Stimulated activated CD4-positive, alpha-beta T cell treated with anti-CD3 and anti-CD28 coated beads, Interleukin-1b, Interleukin-23, amount 100 ng/mL, for 1 hour (primary cell): ENCODE measurements around the gene TRAPPC2L.
"Not testable (repeated sequence)": the region's sequence is repeated elsewhere in the genome, so short reads cannot be mapped to it uniquely, and the experiment has no call there.

Experiments used
- DNase-seq, 2 donors: peaks; one replicate each; pipeline ENCODE4 v3.0.0-alpha.2; 2020; ENCODE audit warnings: low read depth in 2 of 2

TRAPPC2L gene

GRCh38 chr16:88818575-88818874 is 38.4 kb upstream of the TRAPPC2L start:
- DNase-seq: no peak

DNA sequence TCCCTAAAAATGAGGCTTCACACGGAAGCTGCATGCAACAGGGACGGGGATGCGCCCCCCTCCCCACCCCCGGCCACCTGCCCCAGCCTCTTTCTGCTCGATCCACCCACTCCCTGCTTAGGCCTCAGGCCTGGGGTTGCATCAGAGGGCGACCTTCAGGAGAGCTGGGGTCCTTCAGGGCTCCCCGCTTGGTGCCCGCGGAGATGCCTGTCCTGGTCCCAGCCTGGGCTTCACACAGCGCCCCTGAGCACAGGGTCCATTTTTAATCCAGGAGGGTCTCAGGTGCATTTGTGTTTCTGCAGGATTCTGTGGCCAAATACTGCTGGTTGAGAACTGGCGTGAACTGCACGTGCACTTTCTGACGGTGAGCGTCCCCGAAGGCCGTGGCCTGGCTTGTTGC is 37.8 kb upstream of the TRAPPC2L start:
- DNase-seq: no peak

DNA sequence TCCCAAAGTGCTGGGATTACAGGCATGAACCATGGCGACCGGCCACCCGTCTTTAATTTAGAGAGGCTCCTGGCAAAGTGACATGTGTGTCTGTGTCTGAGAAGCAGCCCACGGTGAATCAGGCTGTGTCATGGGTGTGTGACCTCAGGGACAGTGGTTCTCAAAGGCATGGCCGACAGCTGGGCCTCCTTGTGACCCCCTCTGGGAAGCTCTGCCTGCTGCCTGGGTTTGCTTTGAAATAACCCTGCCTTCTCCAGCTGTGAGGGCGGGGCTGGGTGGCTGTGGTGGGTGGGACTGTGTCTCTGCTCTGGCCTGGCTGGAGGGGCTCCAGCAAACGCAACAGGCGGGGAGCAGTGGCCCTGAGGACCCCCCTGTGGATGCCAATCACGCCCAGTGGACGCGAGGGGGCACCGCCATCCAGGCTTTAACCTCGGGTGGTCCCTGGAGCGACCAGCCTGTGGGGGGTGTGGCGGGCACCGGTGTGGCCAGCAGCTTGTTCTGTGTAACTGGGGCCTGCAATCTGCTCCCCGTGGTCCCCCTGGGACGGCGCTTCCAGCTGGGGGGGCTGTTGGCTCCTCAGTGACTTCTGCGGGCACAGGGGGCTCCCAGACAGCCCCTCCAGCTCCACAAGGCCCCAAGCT is 36.4 kb upstream of the TRAPPC2L start:
- DNase-seq: no peak

GRCh38 chr16:88821168-88821850 is 35.6 kb upstream of the TRAPPC2L start:
- DNase-seq: no peak

- no peak for DNase-seq
These were observed 34.5 kb upstream of the TRAPPC2L start for GRCh38 chr16:88822281-88823040.

- not testable (repeated sequence) for DNase-seq
These were observed 33.3 kb upstream of the TRAPPC2L start for GRCh38 chr16:88823646-88824045.

- DNase-seq: no peak
These were observed 32.5 kb upstream of the TRAPPC2L start for GRCh38 chr16:88824256-88825077.

- DNase-seq: no peak
These were observed 31.8 kb upstream of the TRAPPC2L start for GRCh38 chr16:88825146-88825545.

DNA sequence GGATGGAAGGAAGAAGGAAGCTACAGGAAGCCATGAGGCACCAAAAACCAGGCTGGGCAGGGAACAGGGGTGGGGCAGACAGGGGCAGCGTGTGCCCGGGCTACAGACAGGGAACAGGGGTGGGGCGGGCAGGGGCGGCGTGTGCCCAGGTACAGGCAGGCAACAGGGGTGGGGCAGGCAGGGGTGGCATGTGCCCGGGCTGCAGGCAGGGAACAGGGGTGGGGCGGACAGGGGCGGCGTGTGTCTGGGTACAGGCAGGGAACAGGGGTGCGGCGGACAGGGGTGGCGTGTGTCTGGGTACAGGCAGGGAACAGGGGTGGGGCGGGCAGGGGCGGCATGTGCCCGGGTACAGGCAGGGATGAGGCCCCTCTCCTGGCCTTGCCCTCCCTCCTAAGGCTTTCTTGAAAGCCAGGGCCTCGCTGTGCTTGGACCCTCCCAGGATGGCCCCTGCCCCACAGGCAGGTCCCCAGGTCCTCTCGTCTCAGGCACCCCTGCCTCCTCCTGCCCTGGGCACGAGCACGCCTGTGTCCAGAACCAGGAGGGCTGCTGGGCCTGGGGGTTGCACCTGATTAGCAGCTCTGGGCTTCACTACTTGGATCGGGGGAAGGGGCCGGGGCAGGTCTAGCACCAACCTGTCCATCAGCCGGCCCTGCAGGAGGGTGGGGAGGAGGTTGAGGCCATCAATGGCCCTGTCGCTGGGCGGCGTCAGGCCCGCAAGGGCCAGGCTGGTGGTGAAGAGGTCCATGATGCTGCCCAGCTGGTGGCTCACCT is 30.7 kb upstream of the TRAPPC2L start:
- DNase-seq: no peak

DNA sequence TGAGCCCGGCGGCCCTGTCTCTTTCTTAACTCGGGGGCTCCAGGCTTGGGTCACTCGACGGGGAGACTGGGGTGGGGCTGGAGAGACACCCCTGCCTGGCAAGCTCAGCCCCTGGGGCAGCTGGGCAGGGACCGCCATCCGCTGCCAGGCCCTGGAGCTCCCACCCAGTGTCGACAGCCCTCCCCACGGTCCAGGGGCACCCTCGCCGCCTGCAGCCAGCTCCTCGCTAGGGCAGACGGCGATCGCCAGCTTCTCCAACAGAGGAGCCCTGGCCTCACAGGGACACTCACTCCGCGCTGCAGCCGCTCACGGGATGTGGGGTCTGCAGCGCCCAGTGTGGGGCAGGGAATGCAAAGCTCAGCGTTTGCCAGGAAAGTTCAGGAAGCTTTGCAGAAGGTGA is 29.2 kb upstream of the TRAPPC2L start:
- DNase-seq: no peak

DNA sequence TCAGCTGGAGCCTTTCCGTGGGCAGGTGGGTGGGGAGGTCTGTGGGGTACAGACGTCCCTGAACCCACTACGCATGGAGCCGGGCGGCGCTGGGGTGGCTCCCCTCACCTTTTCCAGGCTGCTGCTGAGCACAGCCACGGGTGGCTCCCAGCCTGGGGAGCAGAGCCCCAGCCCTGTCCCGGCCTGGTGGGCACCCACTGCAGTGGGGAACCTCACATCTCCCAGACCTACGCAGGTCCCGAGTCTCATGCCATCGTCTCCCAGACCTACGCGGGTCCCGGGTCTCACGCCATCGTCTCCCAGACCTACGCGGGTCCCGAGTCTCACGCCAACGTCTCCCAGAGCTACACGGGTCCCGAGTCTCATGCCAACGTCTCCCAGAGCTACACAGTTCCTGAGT is 28.2 kb upstream of the TRAPPC2L start:
- no peak for DNase-seq

GRCh38 chr16:88830258-88830657 is 26.7 kb upstream of the TRAPPC2L start:
- no peak for DNase-seq

DNA sequence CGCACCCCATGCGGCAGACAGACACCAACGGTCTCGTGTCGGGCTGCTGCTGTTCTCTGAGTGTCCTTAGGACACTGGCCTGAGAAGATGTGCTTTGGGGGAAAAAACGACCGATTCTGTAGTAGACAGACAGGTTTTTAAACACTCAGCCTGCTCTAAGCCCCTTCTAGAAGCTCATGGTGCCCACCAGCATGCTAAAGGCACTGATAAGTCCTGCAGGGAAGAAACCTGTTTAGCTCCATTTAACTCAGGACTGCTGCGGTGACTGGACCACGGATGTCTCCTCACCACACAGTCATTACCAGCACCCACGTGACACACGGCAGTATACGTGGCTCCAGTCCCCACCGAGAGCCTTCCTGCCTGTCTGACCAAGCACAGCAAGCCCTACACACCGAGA is 26.1 kb upstream of the TRAPPC2L start:
- DNase-seq: no peak

DNA sequence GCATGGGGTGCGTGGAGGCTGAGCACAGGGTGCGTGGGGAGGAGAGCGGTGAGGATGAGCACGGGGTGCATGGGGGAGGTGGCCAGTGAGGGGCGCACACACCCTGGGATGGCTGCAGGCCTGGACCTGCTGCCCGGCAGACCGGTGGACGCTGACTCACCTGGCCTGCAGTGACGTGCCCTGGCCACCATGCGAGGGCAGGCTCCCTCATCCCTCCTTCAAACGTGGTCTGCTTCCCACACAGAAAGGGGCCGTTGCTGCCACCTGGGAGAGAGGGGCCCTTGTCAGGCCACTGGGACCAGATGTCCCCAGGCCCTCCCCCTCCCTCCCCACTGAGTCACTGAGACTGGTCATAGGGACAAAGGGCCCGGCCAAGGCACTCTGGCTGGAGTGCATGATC is 25.1 kb upstream of the TRAPPC2L start:
- no peak for DNase-seq

GRCh38 chr16:88833086-88833485 is 23.8 kb upstream of the TRAPPC2L start:
- no peak for DNase-seq

DNA sequence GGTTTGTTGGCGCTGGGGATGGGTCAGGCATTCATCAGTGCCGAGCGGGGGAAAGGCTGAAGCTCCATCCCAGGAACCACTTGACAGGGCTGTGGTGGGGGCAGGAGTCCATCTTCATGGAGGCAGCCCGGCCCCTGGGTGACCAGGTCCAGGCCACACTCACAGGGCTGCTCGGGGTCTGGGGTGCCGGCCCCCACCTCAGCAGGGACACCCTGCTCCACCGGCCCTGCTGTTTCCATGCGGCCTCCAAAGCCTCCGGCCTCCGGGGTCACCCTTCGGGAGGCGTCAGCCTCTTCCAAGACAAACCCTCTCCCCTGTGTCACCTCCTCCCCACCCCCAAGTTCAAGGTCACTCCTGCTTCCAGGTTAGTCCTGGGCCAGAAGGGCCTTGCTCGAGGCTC is 22.3 kb upstream of the TRAPPC2L start:
- DNase-seq: no peak

- DNase-seq: no peak
These were observed 21.5 kb upstream of the TRAPPC2L start for GRCh38 chr16:88835383-88835782.

DNA sequence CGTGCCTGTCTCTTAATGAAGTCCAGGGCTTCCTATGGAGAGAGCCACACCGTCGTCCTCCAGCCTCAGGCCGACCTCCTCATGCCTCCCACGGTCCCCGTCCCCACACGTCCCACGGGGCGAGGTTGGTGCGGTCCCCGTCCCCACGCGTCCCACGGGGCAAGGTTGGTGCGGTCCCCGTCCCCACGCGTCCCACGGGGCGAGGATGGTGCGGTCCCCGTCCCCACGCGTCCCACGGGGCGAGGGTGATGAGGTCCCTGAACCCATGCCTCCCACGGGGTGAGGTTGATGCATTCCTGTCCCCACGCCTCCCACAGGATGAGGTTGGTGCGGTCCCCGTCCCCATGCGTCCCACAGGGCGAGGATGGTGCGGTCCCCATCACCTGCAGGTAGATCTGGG is 21.1 kb upstream of the TRAPPC2L start:
- no peak for DNase-seq

DNA sequence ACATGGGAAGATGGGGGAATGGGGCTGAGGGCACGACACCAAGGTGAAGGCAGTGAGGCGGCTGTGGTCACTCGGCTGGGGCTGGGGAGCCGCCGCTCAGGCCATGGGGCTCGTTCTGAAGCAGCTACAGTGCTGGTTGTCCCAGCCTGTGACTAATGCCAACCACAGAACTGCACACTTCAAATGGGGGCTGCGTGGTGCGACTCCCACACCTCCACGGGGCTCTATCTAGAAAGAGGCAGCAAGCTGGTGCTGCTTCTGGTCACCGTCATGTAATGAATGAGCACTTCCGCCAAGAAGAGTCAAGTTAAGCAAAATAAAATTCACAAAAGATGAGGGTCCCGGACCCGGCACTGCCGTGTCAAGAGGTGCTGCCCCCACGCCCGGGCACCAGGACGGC is 20.1 kb upstream of the TRAPPC2L start:
- no peak for DNase-seq

DNA sequence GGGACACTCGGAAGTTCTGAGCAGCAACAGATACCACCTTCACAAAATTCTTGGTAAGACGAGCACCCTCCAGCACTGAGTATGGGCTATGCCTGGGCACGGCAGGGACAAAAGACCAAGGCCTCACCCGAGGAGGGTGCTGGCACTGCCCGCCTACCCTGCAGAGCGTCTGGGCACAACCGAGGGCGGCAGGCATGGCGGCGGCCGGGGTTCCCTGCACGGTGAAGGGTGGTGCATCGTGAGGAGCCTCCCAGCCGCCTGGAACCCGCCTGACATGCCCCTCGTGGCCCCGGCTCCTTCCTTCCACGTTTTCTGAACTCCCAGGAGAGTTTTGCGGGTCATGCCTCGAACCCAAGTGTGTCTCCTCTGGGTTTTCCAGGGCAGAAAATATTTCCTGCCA is 19.1 kb upstream of the TRAPPC2L start:
- no peak for DNase-seq

DNA sequence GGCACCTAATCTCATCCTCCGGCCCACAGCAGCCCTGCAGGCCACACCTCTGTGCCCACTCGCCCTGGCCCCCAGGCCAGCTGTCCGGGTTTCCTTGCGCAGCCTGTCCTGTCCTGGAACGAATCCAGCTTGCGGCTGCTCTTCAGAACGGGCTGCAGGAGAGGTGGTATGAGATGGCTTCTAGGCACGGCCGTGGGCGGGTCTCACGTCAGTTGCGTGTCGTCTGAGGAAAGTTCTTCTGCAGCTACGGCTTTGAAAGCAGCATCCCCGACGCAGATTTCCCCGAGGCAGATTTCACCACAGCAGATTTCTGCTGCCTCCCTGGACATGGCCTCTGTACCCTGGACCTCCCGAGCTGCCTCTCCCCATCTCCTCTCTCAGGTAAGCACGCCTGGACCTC is 18.4 kb upstream of the TRAPPC2L start:
- DNase-seq: no peak
